ENCODE measurements around the gene SGMS1.

SGMS1 gene

DNA sequence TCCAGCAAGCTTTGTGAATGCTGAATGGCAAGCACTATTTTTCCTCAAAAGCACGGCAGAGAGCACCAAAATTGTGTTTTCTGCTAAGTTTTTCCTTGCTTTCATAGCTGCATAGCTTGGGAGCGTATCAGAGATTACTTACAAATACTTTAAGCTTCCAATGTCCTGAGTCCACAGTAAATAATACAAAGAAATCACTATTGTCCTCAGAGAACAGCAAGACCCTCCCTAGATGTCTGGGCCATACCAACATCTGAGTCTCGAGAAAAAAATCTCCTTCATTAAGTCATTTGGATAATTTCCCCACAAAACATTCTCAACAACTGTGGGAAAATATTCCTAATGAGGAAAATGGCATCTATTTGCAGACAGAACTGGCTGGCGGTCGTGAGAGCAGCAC is 41.7 kb downstream of the SGMS1 start:
- Histone ChIP-seq H2AFZ (ENCODE audit: low read depth, low read length) (no peak overlapping the region), H4K91ac (ENCODE audit: low read length) (no peak overlapping the region), H3K4ac (ENCODE audit: low read depth in 1 of 2, low read length in 2 of 2) (no peak overlapping the region), H3K79me1 (replicated peaks; ENCODE audit: low read length, poor library complexity, severe bottlenecking) (peaks cover 17% of the 10 kb centered on the region), H3K4me3 (ENCODE audit: insufficient read depth in 1 of 2, low read depth in 1 of 2, low read length in 2 of 2) (no peak overlapping the region), H3K4me1 (ENCODE audit: control insufficient read depth, insufficient read depth, low read depth, low read length) (peaks cover 2% of the 10 kb centered on the region), H2AK5ac (ENCODE audit: low read length, severe bottlenecking) (no peak overlapping the region), H2BK15ac (ENCODE audit: low read depth, poor library complexity, severe bottlenecking) (no peak overlapping the region), H2BK12ac (ENCODE audit: low read length in 2 of 2) (no peak overlapping the region), H3K9ac (ENCODE audit: low read length) (no peak overlapping the region), H3K14ac (ENCODE audit: low read length in 2 of 2) (no peak overlapping the region), H3K18ac (ENCODE audit: low read depth in 1 of 2, low read length in 2 of 2) (no peak overlapping the region), H3K27me3 (ENCODE audit: control insufficient read depth in 1 of 2, insufficient read depth in 1 of 2, low read length in 2 of 2) (no peaks in the 10 kb centered on the region), H3K9me3 (ENCODE audit: control insufficient read depth, low read length) (no peaks in the 10 kb centered on the region), H2BK5ac (ENCODE audit: low read depth, low read length, poor library complexity, severe bottlenecking) (no peak overlapping the region), H3K36me3 (ENCODE audit: control insufficient read depth in 1 of 2, insufficient read depth in 2 of 2, low read depth in 1 of 2, low read length in 2 of 2) (no peaks in the 10 kb centered on the region), H4K8ac (ENCODE audit: low read length) (no peak overlapping the region), H3K23ac (ENCODE audit: low read length in 2 of 2) (no peak overlapping the region), H3K4me2 (ENCODE audit: low read length, poor library complexity, severe bottlenecking) (no peak overlapping the region), H3K27ac (ENCODE audit: low read length, poor library complexity, severe bottlenecking) (no peak overlapping the region), H2BK120ac (ENCODE audit: low read depth, low read length) (no peak overlapping the region)
- 94% methylated on average over 5 of the region's 5 CpGs for WGBS
- DNase-seq: no peak

DNA sequence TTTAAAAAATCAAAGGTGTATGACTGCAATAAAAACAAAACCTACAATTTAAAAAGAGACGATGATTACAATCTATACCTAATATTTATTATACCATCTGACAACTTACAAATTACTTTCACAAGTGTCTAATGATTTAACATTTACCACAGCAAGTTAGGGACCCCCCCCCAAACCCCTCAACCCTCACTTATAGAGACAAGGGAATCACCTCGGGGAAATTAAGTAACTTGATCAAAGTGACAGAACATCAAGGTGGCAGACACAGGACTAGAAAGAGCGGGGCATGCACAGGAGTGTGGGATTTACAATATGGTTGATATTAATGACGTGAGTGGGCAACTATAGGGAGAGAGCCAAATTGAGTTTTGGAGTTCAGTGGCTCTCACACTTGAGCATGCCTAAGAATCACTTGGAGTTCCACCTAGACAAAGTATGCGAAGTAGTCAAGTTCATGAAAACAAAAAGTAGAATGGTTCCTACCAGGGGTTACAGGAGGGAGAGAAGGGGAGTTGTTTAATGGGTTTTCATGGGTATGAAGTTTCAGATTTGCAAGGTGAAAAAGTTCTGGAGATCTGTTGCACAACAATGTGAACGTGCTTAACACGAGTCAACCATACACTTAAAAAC is 43.4 kb downstream of the SGMS1 start:
- Histone ChIP-seq H2BK15ac (ENCODE audit: low read depth, poor library complexity, severe bottlenecking) (no peak overlapping the region), H2BK120ac (ENCODE audit: low read depth, low read length) (no peak overlapping the region), H3K4me2 (ENCODE audit: low read length, poor library complexity, severe bottlenecking) (no peak overlapping the region), H3K79me1 (replicated peaks; ENCODE audit: low read length, poor library complexity, severe bottlenecking) (peaks cover 22% of the 10 kb centered on the region), H3K18ac (ENCODE audit: low read depth in 1 of 2, low read length in 2 of 2) (no peak overlapping the region), H3K4me3 (ENCODE audit: insufficient read depth in 1 of 2, low read depth in 1 of 2, low read length in 2 of 2) (no peak overlapping the region), H3K4me1 (ENCODE audit: control insufficient read depth, insufficient read depth, low read depth, low read length) (peaks cover 4% of the 10 kb centered on the region), H3K4ac (ENCODE audit: low read depth in 1 of 2, low read length in 2 of 2) (no peak overlapping the region), H4K8ac (ENCODE audit: low read length) (no peak overlapping the region), H2AFZ (ENCODE audit: low read depth, low read length) (no peak overlapping the region), H2BK12ac (ENCODE audit: low read length in 2 of 2) (no peak overlapping the region), H3K36me3 (ENCODE audit: control insufficient read depth in 1 of 2, insufficient read depth in 2 of 2, low read depth in 1 of 2, low read length in 2 of 2) (no peaks in the 10 kb centered on the region), H3K27me3 (ENCODE audit: control insufficient read depth in 1 of 2, insufficient read depth in 1 of 2, low read length in 2 of 2) (no peaks in the 10 kb centered on the region), H3K9ac (ENCODE audit: low read length) (no peak overlapping the region), H3K27ac (ENCODE audit: low read length, poor library complexity, severe bottlenecking) (no peak overlapping the region), H3K9me3 (ENCODE audit: control insufficient read depth, low read length) (no peaks in the 10 kb centered on the region), H2AK5ac (ENCODE audit: low read length, severe bottlenecking) (no peak overlapping the region), H3K14ac (ENCODE audit: low read length in 2 of 2) (no peak overlapping the region), H4K91ac (ENCODE audit: low read length) (no peak overlapping the region), H2BK5ac (ENCODE audit: low read depth, low read length, poor library complexity, severe bottlenecking) (no peak overlapping the region), H3K23ac (ENCODE audit: low read length in 2 of 2) (no peak overlapping the region)
- no peak for DNase-seq
- WGBS: 90% methylated on average over 5 of the region's 7 CpGs

DNA sequence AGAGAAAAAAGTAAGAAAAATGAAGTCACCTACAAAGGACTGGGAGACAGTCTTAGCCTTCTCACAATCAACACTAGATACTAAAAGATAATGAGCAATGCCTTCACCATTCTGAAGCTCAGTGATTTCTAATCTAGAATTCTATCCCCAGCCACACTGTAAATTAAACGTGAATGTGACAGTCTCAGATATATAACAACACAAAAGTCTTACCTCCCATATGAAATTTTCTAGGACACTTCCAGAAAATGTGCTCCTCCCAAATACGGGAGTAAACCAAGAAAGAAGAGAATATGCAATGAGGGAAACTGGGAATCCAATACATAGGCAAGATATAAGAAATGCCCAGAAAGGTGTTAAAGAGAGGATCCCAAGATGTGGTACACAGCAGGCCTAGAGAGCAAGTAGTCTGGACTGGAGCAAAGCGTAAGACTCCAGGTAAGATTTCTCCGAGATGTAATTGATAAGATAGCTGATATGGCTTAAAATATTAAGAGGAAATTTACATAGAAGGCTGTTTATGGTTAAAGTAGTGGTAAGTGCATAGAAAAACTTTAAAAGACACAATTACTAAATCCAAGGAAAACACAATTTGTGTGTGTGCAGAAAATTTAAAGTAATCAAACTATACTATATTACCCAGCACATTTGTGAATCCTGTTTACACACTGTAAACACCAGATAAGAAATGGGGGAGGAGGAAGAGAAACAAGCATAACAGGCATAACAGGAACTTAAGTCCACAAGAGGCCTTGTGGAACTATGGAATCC is 44.1 kb downstream of the SGMS1 start:
- no peak overlapping the region for H3K14ac ChIP-seq (ENCODE audit: low read length in 2 of 2)
- H2BK120ac ChIP-seq (ENCODE audit: low read depth, low read length): no peak overlapping the region
- no peak overlapping the region for H4K8ac ChIP-seq (ENCODE audit: low read length)
- DNase-seq: no peak
- H3K4ac ChIP-seq (ENCODE audit: low read depth in 1 of 2, low read length in 2 of 2): no peak overlapping the region
- no peak overlapping the region for H3K4me3 ChIP-seq (ENCODE audit: insufficient read depth in 1 of 2, low read depth in 1 of 2, low read length in 2 of 2)
- no peak overlapping the region for H3K4me2 ChIP-seq (ENCODE audit: low read length, poor library complexity, severe bottlenecking)
- H3K9ac ChIP-seq (ENCODE audit: low read length): no peak overlapping the region
- no peak overlapping the region for H2BK12ac ChIP-seq (ENCODE audit: low read length in 2 of 2)
- no peak overlapping the region for H4K91ac ChIP-seq (ENCODE audit: low read length)
- no peak overlapping the region for H3K18ac ChIP-seq (ENCODE audit: low read depth in 1 of 2, low read length in 2 of 2)
- H3K36me3 ChIP-seq (ENCODE audit: control insufficient read depth in 1 of 2, insufficient read depth in 2 of 2, low read depth in 1 of 2, low read length in 2 of 2): no peaks in the 10 kb centered on the region
- H3K9me3 ChIP-seq (ENCODE audit: control insufficient read depth, low read length): no peaks in the 10 kb centered on the region
- peaks cover 24% of the 10 kb centered on the region for H3K79me1 ChIP-seq (replicated peaks; ENCODE audit: low read length, poor library complexity, severe bottlenecking)
- H2AK5ac ChIP-seq (ENCODE audit: low read length, severe bottlenecking): no peak overlapping the region
- H3K27ac ChIP-seq (ENCODE audit: low read length, poor library complexity, severe bottlenecking): no peak overlapping the region
- H3K4me1 ChIP-seq (ENCODE audit: control insufficient read depth, insufficient read depth, low read depth, low read length): peaks cover 4% of the 10 kb centered on the region
- H2AFZ ChIP-seq (ENCODE audit: low read depth, low read length): no peak overlapping the region
- no peaks in the 10 kb centered on the region for H3K27me3 ChIP-seq (ENCODE audit: control insufficient read depth in 1 of 2, insufficient read depth in 1 of 2, low read length in 2 of 2)
- H3K23ac ChIP-seq (ENCODE audit: low read length in 2 of 2): no peak overlapping the region
- no peak overlapping the region for H2BK15ac ChIP-seq (ENCODE audit: low read depth, poor library complexity, severe bottlenecking)
- H2BK5ac ChIP-seq (ENCODE audit: low read depth, low read length, poor library complexity, severe bottlenecking): no peak overlapping the region
- 99% methylated on average over 4 of the region's 4 CpGs for WGBS

GRCh38 chr10:50578949-50579348 is 44.8 kb downstream of the SGMS1 start:
- no peak overlapping the region for H2AK5ac ChIP-seq (ENCODE audit: low read length, severe bottlenecking)
- no peak for DNase-seq
- peaks cover 24% of the 10 kb centered on the region for H3K79me1 ChIP-seq (replicated peaks; ENCODE audit: low read length, poor library complexity, severe bottlenecking)
- no peak overlapping the region for H4K91ac ChIP-seq (ENCODE audit: low read length)
- H3K9me3 ChIP-seq (ENCODE audit: control insufficient read depth, low read length): no peaks in the 10 kb centered on the region
- H3K23ac ChIP-seq (ENCODE audit: low read length in 2 of 2): no peak overlapping the region
- H3K4me1 ChIP-seq (ENCODE audit: control insufficient read depth, insufficient read depth, low read depth, low read length): peaks cover 4% of the 10 kb centered on the region
- H3K4me3 ChIP-seq (ENCODE audit: insufficient read depth in 1 of 2, low read depth in 1 of 2, low read length in 2 of 2): no peak overlapping the region
- no peak overlapping the region for H4K8ac ChIP-seq (ENCODE audit: low read length)
- no CpG with 5 or more reads among the region's 2 CpGs for WGBS
- H3K9ac ChIP-seq (ENCODE audit: low read length): no peak overlapping the region
- no peak overlapping the region for H3K27ac ChIP-seq (ENCODE audit: low read length, poor library complexity, severe bottlenecking)
- no peak overlapping the region for H3K4ac ChIP-seq (ENCODE audit: low read depth in 1 of 2, low read length in 2 of 2)
- H3K27me3 ChIP-seq (ENCODE audit: control insufficient read depth in 1 of 2, insufficient read depth in 1 of 2, low read length in 2 of 2): no peaks in the 10 kb centered on the region
- H3K14ac ChIP-seq (ENCODE audit: low read length in 2 of 2): no peak overlapping the region
- H3K18ac ChIP-seq (ENCODE audit: low read depth in 1 of 2, low read length in 2 of 2): no peak overlapping the region
- H2BK12ac ChIP-seq (ENCODE audit: low read length in 2 of 2): no peak overlapping the region
- no peak overlapping the region for H2BK15ac ChIP-seq (ENCODE audit: low read depth, poor library complexity, severe bottlenecking)
- H2BK120ac ChIP-seq (ENCODE audit: low read depth, low read length): no peak overlapping the region
- no peaks in the 10 kb centered on the region for H3K36me3 ChIP-seq (ENCODE audit: control insufficient read depth in 1 of 2, insufficient read depth in 2 of 2, low read depth in 1 of 2, low read length in 2 of 2)
- H2BK5ac ChIP-seq (ENCODE audit: low read depth, low read length, poor library complexity, severe bottlenecking): no peak overlapping the region
- no peak overlapping the region for H3K4me2 ChIP-seq (ENCODE audit: low read length, poor library complexity, severe bottlenecking)
- H2AFZ ChIP-seq (ENCODE audit: low read depth, low read length): no peak overlapping the region
